HG03432 (cell line): ENCODE data around the gene RAB6B.

Experiments used
- ATAC-seq: cut with Tn5 transposase; IDR thresholded peaks from one replicate; pipeline ENCODE4 v1.9.1; 2021; ENCODE audit warnings: mild to moderate bottlenecking, moderate library complexity; ENCODE audit not compliant: unreplicated experiment

The RAB6B gene

DNA sequence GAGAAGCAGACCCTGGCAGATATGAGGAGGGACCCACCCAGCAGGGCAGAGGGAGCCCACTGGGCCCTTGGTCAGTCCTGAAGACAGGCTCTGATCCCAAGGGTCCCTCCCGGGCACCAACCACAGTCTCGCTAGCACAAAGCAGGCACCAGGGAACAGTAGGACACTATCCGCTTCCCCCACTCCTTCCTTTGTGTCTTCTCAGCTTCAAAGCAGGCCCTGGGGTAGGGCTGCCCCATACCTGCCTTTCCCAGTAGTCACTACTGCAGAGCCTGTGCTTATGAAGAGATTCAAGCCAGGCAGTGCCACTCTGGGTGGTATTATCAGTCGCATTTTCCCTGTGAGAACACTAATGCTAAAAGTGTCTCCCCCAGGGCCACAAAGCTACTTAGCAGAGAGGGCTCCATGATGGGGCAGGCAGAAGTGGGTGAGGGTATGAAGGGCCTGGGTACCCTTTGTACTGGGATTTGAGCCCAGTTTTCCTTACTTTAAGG is 57.3 kb downstream of the RAB6B start:
- ATAC-seq = no peak

DNA sequence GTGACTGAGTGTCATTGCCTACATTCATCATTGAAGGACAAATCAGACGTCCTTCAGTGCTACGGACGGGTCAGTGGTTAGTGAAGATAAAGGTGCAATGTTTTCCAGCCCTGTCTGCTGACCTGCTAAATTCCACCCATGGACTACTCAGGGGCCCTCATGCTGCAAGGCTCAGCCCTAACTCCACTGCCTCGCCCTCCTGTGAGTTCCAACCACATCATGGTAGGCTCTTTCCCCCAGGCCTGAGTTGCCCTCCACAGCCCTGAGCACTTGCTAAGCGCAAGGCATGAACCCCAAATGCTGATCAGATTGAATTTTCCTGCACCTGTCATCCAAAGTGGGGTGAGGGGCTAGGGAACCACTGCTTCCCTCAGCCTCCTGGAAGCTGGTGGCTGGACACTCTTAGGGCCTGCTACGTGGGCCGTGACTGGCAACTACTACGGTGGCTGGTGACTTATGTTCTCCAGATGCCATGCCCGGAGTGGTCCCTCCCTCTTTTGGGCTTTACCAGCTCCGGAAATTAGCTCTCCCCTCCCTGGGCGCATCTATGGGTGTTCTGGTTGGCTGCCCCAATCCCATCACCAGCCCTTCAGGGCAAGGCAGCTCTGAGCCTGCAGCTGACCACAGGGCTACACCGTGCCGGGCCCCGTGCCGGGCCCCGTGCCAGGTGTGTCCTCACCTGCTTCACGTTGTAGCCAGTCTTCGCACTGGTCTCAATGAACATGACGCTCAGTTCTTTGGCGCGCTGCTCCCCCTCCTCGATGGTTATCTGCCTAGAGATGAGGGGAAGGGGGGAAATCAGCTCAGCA is 58.0 kb downstream of the RAB6B start:
- no peak for ATAC-seq

DNA sequence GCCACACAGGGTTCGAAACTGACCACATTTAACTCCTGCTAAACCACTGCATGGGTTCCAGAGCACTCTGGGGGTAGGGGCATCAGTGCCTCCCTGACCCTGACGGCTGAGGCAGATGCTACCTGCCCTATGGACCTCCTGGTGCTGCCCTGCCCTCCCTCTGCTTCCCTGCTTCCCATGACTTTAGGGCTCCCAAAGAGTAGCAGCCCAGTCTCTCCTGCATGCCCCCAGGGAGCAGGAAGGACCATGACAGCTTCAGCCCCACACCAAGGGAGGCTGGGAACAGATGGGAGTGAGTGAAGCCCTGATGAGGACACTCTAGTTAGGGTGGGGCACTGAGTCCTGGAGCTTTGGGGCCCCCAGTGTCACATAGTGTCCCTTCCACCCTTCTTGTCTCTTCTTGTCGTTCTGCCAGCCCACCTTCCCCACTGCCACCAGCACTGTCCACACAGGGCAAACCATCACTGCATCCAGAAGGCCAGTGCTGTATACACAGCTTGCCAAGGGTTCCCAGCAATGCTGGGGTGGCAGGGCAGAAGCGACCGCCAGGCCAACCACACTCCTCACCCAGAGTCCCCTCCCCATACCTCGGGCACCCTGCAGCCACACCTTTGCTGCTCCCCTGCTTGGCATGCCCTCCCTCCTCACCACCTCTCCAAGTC is 59.1 kb downstream of the RAB6B start:
- no peak for ATAC-seq

DNA sequence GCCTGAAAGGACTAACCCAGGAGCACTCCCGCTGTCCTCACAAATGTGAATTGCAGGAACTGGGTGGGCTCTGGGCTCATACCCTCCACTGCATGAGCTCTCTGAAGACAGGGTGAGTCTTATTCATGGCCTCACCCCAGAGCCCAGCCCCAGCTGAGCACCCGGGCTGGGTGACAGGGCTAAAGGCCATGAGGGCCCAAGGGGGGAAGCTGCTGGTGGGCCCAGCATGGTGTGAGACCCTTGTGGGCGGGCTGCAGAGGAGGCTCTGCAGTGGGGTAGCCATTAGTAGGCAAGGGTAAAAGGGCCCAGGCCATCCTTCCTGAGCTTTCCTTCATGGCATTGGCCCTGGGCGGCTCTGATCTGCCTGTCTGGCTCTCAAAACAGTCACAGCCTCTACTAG is 59.7 kb downstream of the RAB6B start:
- ATAC-seq = no peak

DNA sequence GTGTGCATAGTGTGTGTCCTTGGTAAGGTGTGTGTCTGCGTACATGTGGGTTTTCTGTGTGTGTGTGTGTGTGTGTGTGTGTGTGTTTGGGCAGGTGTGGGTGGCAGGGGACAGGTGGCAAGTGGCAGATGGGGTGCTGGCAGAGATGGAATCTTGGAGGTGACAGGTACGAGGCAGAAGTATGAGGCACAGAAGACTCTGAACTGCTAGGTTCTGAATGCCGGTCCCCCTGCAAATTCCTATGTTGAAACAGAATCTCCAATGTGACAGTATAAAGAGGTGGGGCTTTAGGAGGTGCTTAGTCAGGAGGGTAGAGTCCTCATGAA is 60.3 kb downstream of the RAB6B start:
- no peak for ATAC-seq

DNA sequence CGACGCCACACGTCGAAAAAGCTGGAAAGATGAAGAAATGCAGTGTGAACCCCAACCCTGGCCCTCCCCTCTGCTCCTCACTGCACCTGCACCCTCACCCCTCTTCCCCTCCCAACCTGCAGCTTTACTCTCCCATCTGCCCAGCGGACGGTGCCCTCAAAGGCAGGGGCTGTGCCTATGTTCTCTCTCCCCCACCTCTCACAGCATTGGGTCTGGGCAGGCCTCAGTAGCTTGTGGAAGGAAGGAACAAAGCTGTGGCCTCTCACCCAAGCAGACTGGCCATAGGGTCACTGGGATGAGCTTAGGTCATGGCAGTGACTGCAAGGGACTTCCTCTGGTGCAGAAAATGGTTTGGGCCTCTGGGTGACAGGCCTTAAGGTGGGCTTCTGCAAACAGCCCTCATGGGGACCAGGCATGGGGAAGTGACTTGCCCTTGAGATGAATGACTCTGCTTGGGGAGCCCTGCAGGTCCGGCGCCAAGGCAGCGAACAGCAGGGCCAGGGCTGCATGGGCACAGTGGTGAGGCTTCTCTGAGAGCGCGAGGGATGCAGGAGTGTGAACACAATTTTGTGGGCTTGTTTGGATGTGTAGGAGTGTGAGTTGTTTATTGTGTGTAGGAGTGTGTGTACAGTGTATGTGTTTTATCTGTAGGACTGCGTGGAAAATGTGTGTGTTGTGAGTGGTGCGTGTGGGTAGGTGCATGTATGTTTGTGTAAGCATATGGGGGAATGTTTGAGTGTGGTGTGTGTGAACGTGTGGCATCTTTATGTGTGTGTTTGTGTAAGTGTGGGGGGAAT is 60.9 kb downstream of the RAB6B start:
- ATAC-seq = no peak

DNA sequence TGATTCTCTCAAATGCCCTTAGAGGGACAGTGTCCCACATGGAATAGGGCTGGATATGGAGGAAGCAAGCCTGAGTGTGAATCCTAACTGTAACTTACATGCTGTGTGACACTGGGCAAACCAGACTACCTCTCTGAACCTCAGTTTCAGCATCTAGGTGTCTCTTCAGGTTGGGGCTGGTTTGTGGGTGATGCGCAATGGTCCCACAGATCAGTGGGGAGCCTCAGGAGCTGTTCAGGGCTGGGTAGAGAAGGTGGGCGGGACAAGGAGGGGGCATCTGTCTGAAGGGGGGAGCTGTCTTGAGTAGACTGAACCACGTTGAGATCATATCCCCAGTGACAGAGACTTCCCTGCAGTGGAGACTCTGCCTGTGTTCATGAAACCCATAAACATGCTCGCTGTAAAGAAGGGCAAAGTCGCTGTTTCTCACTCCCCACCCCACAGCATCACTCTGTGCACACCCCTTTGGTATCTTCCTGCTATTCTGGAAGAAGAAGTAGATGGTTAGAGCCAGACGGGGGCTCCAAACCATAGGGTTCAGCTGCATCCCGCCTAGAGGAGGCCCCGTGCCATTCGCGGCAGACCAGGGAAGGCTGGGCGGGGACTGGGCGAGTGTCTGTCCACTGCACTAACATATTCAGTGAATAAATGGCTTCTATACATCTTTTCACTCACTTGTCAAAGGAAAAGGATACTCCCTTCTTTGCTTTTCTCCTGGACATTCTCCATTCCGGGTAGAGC is 61.6 kb downstream of the RAB6B start:
- ATAC-seq = no peak

DNA sequence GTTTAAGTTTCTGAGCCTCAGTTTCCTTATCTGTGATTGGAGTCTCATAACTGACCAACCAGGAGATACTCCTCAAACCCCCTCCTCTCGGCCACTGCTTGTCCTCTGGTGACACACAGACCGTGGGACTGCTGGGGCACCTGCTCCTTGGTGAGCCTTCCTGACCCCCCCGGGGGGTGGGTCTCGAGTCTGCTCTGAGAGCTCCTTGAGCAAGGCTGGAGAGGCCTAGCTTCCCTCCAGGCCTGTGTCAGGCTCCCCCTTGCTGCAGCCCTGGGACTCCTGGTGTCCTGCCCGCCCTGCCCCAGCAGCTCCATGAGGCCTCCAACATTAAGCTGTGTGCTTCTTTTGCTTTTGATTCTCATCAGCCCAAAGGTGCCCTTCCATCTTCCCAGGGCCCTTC is 62.4 kb downstream of the RAB6B start:
- no peak for ATAC-seq

DNA sequence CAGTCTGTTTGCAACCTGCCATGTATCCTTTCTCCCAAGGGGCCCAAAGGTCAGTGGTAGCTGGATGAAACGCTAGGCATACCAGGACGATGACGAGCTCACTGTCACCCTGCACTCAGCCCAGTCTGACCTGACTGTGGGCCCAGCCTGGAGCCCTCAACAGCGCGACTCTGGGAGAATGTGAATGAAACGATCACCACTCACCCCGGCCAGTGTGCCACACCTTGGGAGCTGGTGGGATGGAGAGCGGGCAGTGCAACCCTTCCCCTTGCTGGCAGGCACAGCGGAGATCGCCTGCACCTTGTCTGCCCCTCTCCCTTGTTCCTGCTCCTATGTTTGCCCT is 62.9 kb downstream of the RAB6B start:
- ATAC-seq = no peak

DNA sequence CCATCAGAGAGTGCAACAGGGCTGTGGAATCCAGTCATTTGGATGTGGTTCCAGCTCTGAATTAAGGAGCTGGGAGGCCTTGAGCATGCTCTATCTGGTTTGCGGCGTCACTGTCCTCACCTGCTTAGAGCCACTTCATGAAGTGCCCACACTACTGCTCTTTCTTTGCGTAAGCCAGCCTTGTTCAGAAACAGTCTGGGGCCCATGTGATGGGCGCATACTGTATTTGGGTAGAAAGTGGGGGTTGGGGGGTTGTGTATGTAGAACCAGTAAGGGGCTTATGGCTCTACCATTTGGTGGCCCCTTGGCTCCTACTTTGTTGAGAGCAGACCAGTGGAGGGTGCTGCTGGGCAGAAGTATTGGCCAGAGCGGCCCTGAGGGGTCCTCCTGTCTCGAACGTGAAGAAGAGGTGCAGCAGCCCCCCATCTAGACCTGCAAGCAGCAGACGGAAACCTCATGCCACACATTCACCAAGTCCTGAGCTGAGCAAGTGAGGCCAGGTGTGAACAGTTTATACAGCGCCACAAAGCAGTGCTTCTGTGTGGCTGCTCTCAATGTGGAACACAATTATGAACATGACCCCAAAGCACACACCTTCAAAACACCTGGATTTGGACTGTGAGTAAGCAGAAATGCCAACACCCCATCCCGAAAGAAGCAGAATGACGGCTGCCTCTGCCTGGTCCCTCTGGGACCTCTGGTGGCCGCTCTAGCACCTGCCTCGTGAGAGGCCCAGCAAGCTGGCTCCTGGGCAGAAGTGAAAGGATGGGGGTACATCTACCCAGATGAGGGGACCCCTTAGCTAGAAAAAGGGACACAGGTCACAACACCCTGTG is 63.5 kb downstream of the RAB6B start:
- no peak for ATAC-seq

DNA sequence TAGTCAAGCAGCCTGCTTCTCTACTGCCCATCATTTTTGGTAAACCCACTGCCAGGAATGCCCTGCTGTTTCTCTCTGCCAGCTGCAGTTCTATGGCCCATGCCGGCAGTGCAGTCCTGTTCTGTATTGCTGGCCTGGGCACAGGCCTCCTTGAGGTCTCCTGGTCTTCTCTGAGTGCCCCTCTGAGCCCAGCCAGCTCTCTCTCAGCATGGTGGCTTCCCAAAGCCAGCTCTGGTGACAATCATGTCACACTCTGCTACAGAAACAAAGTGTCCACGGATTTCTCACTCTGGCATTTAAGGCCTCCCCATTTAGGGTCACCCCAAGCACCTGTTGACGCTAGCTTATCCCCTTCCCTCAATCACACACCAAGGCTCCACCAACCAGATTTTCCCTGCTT is 65.6 kb downstream of the RAB6B start:
- ATAC-seq = no peak

DNA sequence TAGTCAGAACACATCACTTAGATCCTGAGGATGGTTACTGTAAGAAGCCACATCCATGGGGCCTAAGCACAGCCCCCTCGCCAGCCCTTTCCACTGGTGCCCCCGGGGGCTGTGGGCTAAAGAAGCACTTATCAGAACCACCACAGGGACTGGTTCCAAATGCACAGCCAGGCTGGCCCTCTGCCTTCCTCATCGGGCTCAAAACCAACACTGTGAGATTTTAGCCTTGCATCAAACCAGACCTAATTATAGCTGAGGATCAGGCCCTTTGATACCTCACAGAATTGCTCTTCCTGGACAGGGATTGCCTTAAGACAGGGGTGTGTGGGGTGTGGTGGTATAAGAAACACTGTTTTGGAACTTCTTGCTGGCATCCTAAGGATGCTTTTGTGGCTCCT is 66.4 kb downstream of the RAB6B start:
- ATAC-seq = no peak

DNA sequence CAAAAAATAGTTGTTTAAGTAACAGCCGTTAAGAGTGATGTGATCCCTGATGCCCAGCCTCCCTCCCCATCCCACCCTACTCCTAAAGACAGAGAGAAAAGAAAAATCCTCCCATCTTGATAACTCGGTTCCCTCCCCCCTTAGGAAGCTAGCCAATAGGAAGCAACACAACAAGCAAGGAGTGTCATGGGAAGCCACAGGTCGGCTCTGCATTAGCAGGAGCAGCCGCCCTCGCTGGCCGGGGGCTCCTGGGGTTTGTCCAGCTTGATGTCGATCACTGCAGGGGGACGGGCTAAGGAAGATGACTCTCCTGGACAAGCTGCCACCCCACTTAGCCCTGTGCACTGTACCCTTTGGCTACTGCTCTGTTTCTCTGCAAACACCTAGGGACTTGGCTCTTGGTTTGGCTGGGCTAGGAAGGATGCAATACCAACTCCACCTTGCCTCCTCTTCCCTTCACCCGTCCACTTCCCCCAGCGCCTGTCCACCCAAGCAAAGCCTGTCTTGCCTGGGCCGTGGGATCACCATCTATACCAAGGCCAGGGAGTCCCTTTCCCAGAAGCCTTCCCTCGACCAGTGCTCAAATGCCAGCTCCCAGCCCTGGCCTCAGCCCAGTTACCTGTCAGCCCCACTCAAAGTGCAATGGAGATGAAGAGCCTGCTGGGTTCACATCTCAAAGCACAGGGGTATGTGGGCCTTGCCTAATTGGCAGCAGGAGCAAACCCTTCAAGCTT is 66.9 kb downstream of the RAB6B start:
- ATAC-seq = no peak

DNA sequence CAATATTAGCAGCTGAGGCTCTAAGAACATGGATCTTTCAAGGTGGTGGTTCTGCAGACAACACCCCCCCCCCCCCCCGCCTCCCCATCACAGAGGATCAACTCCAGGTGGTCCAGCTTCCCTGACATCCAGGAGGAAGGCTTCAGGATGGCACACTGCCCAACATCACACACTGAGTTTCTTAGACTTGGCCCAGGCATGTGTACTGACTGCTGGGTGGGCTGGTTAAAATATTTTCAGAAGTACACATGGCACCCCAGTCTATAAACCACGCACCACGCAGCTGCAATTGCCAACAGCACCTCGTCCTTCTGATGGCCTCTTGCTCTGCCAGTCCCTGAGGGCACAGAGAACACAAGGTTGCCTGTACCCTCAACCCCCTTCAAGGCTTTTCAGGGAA is 68.0 kb downstream of the RAB6B start:
- no peak for ATAC-seq

DNA sequence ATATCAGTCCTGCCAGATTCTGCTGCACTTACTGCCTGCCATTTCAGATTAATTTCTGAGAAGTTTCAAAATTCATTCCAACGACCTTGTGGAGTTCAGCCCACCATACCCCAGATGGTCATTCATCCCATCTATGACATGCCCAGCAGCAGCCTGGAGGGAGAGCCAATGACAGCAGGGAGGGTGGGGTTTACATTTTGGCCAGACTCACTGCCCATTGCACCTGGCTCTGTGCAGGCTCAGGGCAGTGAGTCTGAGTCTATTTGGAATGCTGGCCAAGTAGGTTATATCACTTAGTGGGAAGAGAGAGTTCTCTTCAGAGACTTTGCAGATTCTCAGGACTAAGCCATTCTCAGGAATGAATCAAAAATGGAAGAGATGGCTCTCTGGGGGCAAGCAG is 68.5 kb downstream of the RAB6B start:
- no peak for ATAC-seq

DNA sequence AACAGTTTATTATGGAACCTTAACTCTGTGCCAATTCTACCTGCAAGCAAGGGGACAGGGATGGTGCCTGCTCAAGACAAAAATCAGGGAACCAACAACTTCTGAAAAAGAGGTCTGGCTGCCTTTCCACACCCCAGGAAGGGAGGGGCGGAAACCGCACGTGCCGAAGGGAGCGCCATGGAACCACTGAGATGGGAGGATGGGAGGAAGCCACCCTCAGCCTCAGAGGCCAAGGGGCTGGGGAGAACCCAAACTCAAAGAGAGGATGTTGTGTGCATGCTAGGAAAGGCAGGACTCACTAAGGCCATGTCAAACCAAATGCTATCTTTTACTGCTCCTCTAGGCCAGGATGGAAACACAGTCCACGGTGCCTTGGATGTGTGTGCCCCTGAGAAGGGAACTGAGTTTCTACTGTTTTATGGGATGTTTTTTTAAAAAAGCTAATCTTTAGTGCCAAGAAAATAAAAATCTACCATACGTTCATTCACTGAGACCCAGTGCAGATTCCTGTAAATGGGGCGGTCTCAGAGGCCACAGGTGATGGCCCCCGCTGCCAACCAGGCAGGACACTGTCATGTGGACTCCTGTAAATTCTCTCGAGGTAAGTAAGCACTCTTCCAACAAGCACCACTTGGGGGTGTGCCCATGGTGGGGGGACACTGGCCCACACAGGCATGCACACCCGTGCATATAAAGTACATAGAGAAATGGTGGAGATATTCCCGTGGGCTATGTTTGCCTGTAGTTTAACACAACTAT is 69.5 kb downstream of the RAB6B start:
- ATAC-seq = no peak

DNA sequence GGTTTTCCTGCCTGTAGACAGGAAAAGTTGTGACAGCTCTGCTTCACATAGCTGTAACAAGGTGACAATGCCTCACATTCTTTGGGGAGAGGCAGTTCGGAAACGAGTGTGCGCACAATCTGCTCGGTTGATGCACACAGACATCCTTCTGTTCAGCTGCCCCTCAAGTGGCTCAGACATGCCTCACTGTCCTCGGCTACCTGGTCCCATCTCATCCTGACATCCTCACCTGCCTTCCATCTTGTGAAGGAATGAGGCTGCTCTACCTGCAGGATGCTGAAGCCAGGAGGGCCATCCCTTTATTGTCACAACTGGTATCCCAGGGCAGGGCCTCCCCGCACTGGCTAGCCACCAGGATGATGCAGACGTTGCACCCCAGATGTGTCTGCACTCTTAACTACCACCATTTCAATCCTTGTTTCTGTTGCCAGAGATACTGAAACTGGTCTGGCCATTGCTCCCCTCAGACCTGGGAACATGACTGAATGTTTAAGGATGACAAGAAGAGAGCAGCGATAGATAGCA is 70.7 kb downstream of the RAB6B start:
- ATAC-seq = no peak

DNA sequence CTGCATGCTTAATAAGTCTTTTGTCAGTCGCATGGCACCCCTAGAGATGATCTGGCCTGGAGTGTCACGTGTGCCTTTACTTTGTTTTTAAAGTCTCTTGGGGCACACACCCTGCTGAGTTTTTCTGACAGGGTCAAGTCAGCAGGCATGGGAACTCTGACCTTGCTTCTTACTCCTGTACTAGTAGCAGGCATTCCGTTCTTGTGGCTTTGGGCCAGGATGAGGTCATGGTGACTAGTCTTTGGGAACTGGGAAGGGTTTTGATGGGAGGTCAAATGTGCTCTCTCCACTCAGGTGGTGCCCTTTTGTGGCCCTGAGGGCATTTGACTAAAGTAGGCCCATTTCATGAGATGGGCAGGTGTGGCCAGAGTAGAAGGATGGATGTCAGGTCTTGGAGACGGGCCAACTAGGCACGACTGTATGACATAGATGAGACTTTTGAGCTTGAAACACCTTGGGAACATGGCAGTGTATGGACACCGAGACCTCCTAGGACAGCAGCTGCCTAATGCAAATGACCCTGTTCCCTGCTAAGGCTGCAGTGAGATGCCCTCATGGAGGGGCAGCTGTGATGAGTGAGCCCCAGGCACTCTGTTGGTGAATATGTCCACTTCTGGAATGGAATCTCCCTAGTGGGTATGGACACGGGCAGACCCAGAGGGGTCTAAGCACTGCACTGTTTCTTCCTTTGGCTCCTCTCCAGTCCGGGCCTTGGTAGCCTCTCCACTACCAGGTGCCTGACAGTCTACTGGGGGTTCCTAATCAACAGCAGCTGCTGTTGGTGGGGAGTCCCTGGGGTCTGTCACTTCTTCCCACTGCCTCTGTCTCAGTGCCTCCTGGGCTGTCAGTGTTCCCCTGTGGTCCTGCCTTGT is 73.7 kb downstream of the RAB6B start:
- ATAC-seq = no peak
